Amniotic epithelial cell (primary cell): ENCODE data around the gene C5orf15.

Experiments
- DNase-seq: peaks from one replicate; pipeline ENCODE4 v3.0.0-alpha.2; 2010; ENCODE audit warnings: low read depth

Gene C5orf15

GRCh38 chr5:133968204-133968980, at the start of gene C5orf15:
Gene C5orf15 (minus strand): TSS chr5:133968625. CDS start chr5:133968584, 41 bp downstream.
- peak; percentile 95 for DNase-seq

- no peak for DNase-seq
Measured at GRCh38 chr5:134008266-134008749, 39.9 kb upstream of the C5orf15 start.

DNA sequence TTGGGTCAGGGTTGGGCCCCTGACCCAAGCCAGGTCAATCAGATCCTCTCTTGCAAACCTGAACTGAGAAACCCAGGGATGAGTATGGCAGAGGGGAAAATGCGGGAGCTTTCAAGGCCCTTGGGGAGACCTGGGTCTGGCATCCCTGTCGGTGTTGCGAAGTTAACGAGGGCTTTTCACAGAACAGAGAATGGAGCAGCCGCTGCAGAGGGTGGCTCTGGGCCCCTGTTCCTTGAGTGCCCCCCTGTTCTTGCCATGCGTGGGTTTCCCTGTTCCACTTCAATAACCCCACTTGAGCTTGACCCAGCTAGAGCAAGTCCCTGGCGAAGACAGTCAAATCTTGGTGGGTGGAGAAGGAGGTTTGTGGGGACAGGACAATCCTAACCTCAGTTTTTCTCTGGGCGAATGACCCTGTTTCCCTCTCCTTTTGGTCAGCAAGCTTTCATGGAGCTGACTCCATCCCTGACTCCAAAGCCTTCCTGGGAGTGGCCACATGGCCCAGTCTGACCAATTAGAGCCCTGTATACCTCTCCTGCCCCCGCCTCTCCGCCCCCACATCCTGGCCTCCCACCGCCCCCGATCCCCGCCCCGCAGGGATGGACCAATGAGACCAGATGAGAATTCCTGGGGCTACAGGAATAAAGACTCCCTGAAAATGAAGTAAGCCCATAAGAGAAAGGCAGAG, 39.3 kb upstream of the C5orf15 start:
- DNase-seq = peak; percentile 33

- no peak for DNase-seq
Measured at GRCh38 chr5:134006115-134006514, 37.7 kb upstream of the C5orf15 start.

GRCh38 chr5:134005417-134006061, 37.1 kb upstream of the C5orf15 start:
- DNase-seq = no peak

DNA sequence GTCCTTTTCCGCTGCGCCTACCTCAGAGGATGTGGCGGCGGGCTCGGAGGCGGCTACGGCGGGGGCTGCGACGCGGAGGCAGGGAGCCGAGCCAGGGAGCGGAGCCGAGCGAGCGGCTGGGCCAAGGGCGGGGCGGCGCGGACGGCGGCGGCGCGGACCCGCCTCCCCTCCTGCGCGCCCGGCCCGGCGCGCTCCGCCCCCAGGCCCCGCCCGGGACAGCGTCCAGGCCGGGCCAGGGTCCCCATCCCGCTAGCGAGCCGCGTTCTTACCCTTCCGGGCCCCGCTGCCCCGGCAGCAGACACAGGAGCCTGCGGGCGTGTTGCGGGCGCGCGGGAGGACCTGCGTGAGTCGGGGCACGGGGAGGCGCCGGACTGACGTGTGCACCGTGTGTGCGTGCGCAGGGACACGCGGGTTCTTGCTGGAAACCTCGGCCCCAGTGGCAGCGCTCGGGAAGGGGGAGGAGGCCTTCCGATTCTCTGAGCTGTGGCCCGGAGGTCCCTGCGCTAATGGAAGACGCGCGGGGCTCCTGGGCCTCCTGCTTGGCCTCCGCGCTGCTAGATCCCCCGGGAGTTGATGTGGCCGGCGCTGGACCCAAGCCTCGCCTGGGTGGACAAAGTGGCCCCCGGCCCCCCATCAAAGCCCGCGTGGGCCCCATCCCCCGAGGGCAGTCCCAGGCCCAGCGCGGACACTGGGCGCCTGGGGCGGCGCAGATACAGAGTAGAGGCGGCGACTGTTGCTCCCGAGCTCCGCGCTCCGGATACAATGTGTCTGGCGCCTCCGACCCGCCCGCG, 36.4 kb upstream of the C5orf15 start, which contains the start of gene VDAC1:
Gene VDAC1, minus strand, starts transcription at position 350 of the 791 bp plus-strand sequence. CDS start 11,963 bp downstream, outside the sequence.
- peak; percentile 81 for DNase-seq

- DNase-seq = peak; percentile 49
Measured at GRCh38 chr5:134003817-134004625, 35.6 kb upstream of the C5orf15 start.

- DNase-seq = no peak
Measured at GRCh38 chr5:134003064-134003816, 34.8 kb upstream of the C5orf15 start.

DNA sequence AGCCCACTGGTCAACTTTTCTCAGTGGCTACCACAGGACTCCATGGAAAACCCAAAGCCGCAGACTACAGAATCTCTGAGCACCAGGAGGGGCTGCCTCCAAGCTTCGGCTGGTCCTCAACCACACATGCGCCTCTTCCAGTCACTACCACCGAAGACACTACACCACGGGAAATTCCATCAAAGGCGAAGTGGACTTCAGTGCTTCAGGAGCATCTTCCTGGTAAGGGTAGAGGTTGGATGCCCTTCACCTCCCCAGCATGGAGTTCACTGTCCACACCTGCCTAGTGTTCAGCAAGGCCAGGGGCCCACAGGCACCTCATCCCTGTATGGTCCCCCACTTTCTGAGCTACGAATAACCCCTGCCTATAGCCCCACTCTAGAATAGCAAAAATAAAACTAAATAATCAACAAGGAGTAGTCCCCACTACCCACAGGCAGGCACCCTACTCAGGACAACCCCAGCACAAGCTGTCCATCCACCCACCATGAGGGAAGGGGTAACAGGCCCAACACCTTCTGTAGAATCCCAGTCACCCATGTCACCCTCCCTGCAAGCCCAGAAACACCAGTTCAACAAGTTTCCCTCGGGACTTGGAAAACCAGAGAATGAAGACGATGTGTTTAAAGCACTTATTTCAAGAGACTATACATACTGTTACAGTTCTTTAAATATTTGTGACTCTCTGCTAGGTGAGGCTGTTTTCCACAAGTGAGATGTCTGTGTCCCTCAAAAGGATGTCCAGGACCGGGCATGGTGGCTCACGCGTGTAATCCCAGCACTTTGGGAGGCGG, 33.7 kb upstream of the C5orf15 start:
- DNase-seq = no peak

GRCh38 chr5:134000696-134001453, 32.5 kb upstream of the C5orf15 start:
- DNase-seq = no peak

GRCh38 chr5:134000091-134000511, 31.7 kb upstream of the C5orf15 start:
- DNase-seq = no peak

- no peak for DNase-seq
Measured at GRCh38 chr5:133998807-133999206, 30.4 kb upstream of the C5orf15 start.

GRCh38 chr5:133998042-133998441, 29.6 kb upstream of the C5orf15 start:
- DNase-seq = no peak

GRCh38 chr5:133996683-133997252, 28.3 kb upstream of the C5orf15 start:
- DNase-seq = no peak

DNA sequence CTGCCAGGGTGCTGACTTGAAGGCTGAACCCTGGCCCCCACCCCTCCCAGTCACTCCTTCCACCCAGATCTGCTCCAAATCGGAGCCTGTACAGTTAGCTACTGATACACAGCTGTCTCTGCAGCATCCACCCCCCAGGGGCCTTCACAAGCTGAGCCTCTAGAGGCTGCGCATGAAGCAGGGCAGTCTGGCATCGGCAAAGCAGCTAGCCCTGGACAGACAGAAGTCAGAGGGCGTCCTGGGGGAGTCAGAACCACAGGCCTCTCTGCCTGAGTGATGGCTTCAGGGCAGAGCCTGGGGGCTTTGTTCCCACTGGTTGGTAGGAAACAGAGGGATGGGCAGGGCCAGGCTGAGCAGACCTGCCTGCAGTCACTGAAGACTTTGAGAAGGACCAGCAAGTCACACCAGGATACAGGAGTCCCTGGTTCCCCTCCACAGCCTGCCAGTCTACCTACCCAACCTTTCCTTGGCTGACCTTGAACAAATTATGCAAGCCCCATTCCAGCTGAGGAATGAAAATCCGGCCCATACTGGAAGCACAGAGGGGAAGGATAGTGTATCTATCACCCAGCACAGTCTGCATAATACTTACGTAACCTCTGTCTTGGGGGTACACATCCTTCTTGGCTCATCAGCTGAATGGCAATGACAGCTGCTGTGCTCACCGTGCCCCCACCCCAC, 27.6 kb upstream of the C5orf15 start:
- DNase-seq = peak; percentile 55

- DNase-seq = no peak
Measured at GRCh38 chr5:133995341-133995740, 26.9 kb upstream of the C5orf15 start.

DNA sequence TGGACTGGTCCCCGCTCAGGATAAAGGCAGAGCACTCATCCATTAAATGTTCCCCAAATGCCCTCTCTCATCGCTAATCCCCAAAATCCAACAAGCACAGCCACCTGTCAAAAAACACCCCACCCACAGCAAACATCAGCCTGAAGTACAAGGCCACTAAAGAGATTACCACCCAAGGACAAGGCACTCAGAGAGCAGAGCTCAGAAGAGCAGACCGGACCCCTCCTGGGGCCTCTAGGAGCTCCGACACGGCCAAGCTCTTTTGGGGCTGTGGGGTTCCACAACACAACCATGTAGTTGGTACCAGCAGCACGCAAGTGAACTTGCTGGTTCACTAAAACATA, 26.5 kb upstream of the C5orf15 start:
- DNase-seq = no peak
